HS-27A (cell line): ENCODE data around the gene SLC4A9.

Source experiments
- DNase-seq: peaks from one replicate; pipeline ENCODE4 v3.0.0-alpha.2; 2012; ENCODE audit warnings: low read depth, missing footprints

Gene SLC4A9

DNA sequence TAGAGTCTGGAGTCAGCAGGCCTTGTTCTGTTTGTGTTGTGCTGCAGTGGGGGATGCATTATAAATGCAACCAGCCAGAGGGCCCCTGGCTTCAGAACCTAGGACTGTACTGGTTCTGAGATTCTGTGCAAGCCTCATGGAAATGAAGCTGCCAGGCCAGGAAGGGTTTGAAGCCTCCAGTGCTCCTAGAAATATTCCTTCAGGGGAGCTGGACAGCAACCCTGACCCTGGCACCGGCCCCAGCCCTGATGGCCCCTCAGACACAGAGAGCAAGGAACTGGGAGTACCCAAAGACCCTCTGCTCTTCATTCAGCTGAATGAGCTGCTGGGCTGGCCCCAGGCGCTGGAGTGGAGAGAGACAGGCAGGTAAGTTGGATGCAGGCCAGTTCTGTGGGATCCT is at the start of gene SLC4A9:
Gene SLC4A9, plus strand, starts transcription at position 94 of the 400 bp plus-strand sequence. Its CDS starts 43 bp downstream, at position 137.
- DNase-seq = no peak

DNA sequence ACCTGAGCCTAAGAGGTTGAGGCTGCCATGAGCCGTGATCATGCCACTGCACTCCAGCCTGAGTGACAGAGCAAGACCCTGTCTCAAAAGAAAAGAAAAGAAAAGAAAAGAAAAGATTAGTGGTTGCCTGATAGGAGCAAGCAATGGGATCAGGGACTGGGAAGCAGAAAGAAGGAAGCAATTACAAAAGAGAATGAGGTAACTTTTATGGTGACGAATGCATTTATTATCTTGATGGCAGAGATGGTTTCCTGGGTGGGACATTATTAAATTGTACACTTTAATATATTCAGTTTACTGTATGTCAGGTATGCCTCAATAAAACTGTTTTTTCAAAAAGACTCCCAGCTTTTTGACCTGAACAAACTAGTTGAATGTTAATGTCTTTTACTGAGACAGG is 49.6 kb upstream of the SLC4A9 start:
- no peak for DNase-seq

- no peak for DNase-seq
Measured at GRCh38 chr5:140311011-140311467, 49.0 kb upstream of the SLC4A9 start.

DNA sequence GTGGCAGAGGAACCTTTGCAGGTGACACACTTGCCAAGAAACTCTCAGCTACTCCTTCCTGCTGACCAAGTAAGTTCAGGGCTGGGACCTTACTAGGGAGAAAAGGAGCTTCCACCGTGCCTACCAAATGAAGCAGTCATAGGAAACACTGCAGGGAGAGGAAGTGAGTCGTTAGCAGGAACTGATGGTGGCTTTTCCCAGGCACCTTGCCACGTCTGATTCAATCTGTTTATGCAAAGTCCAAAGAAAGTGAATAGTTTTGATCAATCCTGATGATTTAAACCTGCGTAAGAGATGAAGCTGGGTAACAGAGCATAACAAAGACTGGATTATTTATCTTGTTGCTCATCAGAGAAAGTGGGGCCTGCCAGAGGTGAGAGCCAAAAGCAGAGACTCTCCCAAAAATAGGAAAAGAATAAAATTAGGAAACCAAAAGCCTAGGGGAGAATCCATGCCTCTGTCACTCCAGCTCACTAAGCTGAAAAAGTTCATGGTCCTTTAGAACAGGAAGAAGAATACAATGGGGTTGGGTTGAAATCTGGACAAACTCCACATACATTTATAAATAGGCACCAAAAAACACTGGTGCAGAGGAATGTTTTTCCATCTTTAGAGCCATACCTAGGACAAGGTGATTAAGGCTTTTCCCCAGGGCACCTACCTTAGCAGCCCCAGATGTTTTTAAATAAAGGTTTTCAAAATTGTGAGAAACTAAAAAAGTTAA is 47.8 kb upstream of the SLC4A9 start:
- no peak for DNase-seq

- DNase-seq = no peak
Measured at GRCh38 chr5:140312791-140313189, 47.2 kb upstream of the SLC4A9 start.

DNA sequence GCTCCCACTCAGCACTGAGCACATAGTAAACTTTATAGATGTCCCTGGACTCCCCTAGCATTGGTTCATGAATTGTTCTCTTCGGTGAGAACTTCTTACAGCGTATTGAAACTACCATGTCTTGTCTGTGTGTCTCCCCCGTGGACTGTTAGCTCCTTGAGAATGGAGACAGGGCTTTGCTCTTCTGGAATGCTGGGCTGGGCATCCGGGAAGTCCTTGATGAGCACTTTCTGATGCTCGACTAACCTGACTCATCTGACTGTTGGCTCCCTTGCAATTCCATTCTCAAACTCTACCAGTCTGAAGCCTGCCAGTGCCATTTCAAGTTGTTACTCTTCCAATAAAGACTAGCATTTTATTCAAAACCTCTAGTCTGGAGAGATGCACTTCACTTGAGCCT is 42.1 kb upstream of the SLC4A9 start:
- DNase-seq = no peak

DNA sequence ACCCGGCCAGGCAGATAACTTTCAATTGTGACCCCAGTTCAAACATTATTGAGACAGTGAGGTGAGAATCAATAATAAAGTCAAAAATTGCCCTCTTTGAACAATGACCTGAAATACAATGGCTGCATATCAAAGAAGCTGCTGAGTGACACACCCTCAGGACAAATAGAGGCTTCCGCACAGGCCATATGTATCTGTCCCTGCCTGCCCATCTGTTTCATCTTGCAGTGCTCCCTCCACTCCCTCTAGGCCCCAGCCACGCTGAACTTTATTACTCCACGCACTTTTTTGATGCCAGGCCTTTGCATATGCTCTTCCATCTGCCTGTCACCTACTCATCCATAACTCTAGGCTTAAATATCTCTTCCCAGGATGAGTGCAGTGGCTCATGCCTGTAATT is 41.2 kb upstream of the SLC4A9 start:
- DNase-seq = no peak

GRCh38 chr5:140319833-140320232 is 40.2 kb upstream of the SLC4A9 start:
- DNase-seq = no peak

- DNase-seq = no peak
Measured at GRCh38 chr5:140321796-140322195, 38.2 kb upstream of the SLC4A9 start.

DNA sequence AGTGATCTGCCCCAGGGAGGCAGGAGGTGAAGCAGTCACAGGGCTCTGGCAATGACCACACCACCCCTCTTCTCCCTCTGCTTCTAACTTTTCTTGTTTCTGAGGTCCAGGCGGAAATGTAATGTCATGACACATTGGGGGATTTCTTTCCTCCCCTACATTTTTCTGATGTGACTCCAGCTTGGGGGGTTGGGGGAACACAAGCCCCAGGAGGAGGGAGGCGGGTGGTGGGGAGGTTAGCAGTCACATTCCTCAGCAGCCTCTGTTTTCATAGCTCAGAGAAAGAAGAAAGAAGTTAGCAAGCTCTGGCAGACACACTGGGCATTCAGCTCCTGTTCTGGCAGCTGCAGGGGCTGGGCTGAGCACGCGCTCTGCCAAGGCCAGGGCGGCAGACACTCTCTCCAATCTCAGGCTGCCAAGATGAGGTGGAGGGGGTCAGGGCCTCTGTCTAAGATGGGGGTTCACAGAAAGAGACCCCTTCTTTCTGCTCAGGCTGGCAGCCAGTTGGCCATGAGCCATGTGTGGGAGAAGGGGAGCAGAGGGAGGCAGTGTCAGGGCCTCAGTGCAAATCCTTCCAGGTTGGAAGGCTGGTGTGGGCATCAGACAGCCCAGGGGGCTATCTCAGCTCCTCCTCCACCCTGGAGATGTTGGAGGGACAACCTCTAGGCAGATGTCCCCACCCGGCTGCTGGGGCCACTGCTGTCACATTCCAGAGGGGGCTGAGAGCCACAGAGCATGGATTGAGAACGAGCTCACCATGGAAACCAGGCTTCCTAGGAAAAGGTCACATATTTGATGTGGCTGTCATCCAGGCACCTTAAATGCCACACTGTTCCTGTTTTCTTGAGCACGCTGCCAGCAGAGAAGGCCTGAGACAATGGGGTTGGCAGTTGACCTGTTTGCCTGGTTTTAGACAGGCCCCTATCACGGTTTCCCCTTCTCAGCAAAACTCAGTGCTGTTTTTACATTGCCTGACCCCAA is 37.0 kb upstream of the SLC4A9 start:
- peak; percentile 80 for DNase-seq

DNA sequence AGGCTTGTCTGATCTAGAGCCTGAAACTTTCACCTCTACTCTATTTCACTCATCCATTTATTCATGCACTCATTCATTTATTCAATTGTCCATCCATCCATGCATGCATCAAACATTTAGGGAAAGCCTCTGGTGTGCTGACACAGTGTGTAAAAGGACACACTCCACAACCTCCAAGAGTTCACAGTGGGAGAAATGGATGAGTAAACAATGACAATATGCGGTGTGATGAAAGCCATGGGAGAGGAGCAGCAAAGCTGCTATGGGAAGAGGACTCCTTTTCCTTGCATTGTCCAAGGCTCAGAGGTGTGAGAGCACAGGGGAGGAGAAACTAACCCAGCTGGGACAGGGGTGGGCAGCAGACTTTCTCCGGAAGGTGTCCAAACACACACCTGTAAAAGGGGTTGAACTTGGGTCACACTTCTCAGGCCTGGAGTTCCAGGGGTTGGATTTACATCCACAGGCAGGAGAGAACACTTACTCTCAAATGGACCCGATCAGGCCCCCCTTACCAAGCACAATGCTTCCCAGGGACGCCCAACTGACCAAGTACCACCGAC is 35.9 kb upstream of the SLC4A9 start:
- DNase-seq = no peak

DNA sequence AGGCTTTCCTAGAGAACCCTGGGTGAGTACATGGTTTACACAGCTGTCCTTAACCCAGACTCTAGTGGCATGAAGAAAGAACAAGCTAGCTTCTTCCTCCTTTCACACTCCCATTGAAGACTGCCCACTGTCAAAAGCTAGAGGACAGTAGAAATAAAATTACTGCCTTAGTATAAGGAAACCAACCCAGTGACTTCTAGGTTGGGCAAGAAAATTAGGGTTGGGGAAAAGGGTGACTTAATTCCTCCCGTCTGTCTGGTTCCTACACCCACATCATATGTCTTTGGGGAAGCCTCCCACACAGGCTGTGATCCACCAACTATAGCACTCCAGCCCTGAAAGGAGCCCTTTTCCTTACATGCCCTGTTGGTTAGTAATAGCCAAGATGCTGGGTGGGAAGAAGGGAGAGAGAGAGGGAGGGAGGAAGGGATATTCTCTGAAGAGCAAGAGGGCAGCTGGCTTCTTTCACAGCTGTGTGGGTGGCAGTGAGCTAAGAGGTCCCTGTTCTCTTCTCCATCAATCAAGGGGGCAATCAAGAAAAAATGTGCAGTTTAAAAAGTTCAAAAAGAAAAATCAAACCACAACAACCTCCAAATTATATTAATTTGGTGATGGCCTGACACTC is 35.3 kb upstream of the SLC4A9 start:
- DNase-seq = no peak

DNA sequence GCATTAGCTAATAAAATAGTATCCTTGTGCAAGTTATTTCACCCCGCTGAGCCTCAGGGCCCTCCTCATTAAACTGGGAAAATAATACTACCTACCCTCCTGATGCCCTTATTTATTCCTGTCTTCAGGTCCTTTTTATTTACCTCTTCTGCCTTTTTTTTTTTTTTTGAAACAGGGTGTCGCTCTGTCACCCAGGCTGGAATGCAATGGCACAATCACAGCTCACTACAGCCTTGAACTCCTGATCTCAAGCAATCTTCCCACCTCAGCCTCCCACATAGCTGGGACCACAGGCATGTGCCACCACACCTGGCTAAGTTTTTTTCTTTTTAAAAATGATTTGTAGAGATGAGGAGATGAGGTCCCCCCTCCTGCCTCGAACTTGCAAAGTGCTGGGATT is 34.5 kb upstream of the SLC4A9 start:
- DNase-seq = no peak

GRCh38 chr5:140327589-140327988 is 32.4 kb upstream of the SLC4A9 start:
- no peak for DNase-seq

DNA sequence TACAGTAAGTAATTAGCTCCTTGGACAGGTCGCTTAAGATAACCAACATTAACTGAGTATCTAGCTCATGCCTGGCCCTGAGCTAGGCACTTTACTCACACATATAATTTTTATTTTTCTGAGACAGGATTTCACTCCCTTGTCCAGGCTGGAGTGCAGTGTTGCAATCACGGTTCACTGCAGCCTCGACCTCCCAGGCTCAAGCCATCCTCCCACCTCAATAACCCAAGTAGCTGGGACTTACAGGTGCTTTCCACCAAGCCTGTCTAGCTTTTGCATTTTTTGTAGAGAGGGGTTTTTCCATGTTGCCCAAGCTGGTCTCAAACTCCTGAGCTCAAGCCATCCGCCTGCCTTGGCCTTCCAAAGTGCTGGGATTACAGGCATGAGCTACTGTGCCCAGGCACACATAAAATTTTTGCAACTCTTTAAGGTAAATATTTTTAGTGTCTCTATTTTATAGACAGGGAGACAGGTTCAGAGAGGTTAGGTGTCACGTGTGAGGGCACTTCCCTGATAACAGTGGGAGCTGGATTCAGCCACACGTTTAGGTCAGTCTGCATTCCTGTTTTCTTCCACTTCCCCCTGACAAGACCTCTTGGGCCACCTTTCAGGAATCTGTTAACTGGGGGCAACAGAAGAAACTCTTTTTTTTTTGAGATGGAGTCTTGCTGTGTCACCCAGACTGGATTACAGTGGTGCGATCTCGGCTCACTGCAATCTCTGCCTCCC is 31.8 kb upstream of the SLC4A9 start:
- no peak for DNase-seq

DNA sequence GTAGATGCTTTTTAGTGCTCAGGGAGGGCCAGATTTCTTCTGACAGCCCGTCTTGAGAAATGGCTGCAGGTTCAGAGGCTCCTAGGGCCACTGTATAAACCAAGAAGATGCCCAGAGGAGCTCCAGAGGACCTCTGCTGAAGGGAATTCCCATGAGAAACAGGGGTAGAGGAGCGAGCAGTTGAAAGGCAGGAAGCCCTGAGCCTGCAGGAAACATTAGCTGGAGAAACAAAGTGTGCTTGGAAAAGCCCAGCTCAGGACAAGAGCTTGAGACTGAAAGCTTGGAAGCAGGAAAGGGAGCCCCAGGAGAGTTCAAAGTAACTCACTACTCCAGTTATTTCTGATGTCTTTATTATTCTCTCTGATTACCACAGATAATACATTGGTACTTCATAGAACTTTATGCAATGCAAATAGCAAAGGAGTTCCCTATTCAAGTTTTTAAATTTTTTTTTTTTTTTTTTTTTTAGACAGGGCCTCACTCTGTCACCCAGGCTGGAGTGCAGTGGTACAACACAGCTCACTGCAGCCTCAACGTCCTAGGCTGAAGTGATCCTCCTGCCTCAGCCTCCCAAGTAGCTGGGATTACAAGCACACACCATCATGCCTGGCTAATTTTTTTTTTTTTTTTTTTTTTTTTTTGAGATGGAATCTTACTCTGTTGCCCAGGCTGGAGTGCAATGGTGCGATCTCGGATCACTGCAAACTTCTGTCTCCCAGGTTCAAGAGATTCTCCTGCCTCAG is 30.1 kb upstream of the SLC4A9 start:
- no peak for DNase-seq

- no peak for DNase-seq
Measured at GRCh38 chr5:140331638-140332037, 28.4 kb upstream of the SLC4A9 start.

- DNase-seq = no peak
Measured at GRCh38 chr5:140336388-140336787, 23.6 kb upstream of the SLC4A9 start.

DNA sequence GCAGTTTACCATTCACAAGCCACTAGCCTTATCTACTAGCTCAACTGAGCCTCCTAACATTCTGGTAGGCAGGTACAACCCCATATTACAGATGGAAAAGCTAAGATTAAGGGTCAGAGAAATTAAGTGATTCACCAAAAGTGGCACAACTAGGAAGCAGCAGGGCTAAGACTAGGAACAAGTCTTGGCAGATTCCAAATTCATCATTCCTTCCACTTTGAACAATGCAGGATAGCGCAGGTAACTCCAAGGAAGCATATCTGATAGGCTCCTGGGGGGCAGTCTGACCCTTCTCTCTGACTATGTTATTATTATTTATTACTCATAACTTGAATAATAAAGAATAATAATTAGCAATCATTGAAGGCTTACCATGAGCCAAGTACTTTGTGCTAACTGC is 22.1 kb upstream of the SLC4A9 start:
- DNase-seq = no peak

DNA sequence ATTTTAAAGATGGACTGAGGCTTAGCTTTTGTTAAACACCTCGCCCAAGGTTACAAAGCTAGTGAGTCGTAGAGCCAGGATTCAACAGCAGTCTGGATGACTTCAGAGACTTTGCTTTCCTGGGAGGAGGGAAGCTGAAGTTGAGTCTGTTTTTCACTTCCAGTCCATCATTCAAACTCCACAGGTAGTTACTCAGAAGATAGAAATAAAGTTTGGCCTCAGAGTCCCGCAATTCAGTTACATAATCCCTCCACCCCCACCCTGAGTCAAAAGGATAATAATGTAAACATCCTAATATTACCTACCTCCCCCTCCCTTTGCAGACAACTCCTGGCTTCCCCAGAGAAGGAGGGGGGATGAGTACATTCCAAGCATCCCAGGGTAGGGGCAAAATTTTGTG is 21.7 kb upstream of the SLC4A9 start:
- DNase-seq = no peak

- DNase-seq = no peak
Measured at GRCh38 chr5:140338908-140339307, 21.1 kb upstream of the SLC4A9 start.
